ENCODE results near the gene CCDC40.

CCDC40 gene

DNA sequence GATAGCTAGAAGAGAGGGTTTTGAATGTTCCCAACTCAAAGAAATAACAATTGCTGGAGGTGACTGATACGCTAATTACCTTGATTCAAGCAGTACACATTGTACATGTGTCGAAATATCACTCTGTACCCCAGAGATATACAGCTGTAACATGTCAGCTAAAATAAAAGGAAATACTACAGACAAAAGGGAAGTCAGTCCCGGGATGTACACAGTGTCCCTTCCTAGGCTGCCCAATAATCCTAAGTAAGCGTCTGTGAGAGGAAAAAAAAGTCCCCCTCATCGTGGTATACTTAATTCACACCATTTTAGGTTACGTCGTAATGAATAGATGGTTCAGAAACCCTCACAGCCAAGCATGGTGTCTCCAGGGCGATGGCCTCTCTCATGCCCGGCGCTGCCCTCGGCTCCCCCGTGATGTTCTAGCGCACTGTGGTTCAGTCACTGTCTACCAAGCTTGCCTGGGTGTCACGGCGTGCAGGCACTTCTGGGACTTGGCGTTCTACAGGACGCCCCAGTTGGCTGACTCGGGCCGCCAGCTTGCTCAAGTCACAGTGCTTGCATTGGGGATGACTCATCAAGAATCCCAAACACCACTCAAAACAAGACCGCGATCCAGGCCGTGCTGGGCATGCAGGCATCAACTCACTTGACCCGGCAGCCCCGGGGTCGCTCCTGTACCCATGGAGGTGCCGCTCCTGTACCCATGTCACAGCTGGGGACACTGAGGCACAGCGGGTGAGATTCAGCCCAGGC is 27.6 kb downstream of the CCDC40 start:
- H4K20me1 ChIP-seq (ENCODE audit: insufficient read depth), result no peaks in the 10 kb centered on the region
- H3K27me3 ChIP-seq (ENCODE audit: insufficient read depth, low read depth), result peaks cover 23% of the 10 kb centered on the region; the same call in 1 of the 2 replicates
- no peak overlapping the region for H2AFZ ChIP-seq (ENCODE audit: low read depth)
- TF ChIP-seq, protein P1, sequence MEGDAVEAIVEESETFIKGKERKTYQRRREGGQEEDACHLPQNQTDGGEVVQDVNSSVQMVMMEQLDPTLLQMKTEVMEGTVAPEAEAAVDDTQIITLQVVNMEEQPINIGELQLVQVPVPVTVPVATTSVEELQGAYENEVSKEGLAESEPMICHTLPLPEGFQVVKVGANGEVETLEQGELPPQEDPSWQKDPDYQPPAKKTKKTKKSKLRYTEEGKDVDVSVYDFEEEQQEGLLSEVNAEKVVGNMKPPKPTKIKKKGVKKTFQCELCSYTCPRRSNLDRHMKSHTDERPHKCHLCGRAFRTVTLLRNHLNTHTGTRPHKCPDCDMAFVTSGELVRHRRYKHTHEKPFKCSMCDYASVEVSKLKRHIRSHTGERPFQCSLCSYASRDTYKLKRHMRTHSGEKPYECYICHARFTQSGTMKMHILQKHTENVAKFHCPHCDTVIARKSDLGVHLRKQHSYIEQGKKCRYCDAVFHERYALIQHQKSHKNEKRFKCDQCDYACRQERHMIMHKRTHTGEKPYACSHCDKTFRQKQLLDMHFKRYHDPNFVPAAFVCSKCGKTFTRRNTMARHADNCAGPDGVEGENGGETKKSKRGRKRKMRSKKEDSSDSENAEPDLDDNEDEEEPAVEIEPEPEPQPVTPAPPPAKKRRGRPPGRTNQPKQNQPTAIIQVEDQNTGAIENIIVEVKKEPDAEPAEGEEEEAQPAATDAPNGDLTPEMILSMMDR (conservative IDR thresholded peaks at IDR 0.05; ENCODE audit: low read depth, low read length), result no peak
- H3K9ac ChIP-seq, result no peak overlapping the region
- no peak overlapping the region for H3K4me2 ChIP-seq
- no peak overlapping the region for H3K27ac ChIP-seq
- no peaks in the 10 kb centered on the region for H3K79me2 ChIP-seq (ENCODE audit: insufficient read depth, low read depth)
- H3K4me3 ChIP-seq (IDR thresholded peaks at IDR 0.05; ENCODE audit: insufficient read depth, low read depth, low read length), result no peak overlapping the region
- H3K36me3 ChIP-seq (ENCODE audit: insufficient read depth), result no peaks in the 10 kb centered on the region
- no peaks in the 10 kb centered on the region for H3K4me1 ChIP-seq (ENCODE audit: low read depth, poor library complexity, severe bottlenecking)

GRCh38 chr17:80064696-80065095 is 28.3 kb downstream of the CCDC40 start:
- Histone ChIP-seq H4K20me1 (ENCODE audit: insufficient read depth) (no peaks in the 10 kb centered on the region), H3K4me1 (ENCODE audit: low read depth, poor library complexity, severe bottlenecking) (no peaks in the 10 kb centered on the region), H3K4me2 (no peak overlapping the region), H3K9ac (no peak overlapping the region), H3K27ac (no peak overlapping the region), H2AFZ (ENCODE audit: low read depth) (no peak overlapping the region), H3K27me3 (ENCODE audit: insufficient read depth, low read depth) (peaks cover 21% of the 10 kb centered on the region; the same call in 1 of the 2 replicates), H3K4me3 (IDR thresholded peaks at IDR 0.05; ENCODE audit: insufficient read depth, low read depth, low read length) (no peak overlapping the region), H3K79me2 (ENCODE audit: insufficient read depth, low read depth) (no peaks in the 10 kb centered on the region), H3K36me3 (ENCODE audit: insufficient read depth) (no peaks in the 10 kb centered on the region)
- TF ChIP-seq, protein P1 (conservative IDR thresholded peaks at IDR 0.05; ENCODE audit: low read depth, low read length), result no peak

DNA sequence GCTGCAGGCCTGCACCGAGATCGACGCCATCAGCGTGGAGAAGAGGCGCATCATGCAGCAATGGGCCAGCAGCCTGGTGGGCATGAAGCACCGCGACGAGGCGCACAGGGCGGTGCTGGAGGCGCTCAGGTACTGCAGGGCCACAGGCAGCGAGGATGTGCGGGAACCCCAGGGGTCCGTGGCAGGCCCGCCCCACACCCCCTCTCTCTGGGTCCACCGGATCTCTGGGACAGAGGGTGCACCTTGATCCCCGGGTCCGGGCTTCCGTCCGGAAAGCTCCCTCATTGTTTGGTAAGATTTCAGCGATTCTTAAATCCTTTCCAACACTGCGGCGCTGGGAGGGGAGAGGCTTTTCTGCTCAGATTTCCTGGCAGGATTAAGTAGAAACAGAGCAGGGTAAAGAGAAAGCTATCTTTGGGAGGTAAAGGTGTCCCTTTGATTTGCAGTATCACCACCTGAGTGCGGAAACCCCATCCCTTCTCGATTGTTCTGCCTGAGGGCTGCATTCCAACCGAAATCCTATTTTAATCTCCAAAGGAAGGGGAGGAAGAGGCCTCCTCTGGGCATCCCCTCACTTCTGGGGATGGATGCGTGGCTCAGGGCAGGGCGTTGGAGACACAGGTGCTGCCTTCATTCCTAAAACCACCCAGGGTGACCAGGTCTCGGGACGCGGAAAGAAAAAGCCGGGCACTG is 29.2 kb downstream of the CCDC40 start:
- Histone ChIP-seq H3K4me3 (IDR thresholded peaks at IDR 0.05; ENCODE audit: insufficient read depth, low read depth, low read length) (no peak overlapping the region), H3K9ac (no peak overlapping the region), H3K36me3 (ENCODE audit: insufficient read depth) (no peaks in the 10 kb centered on the region), H2AFZ (ENCODE audit: low read depth) (no peak overlapping the region), H3K4me1 (ENCODE audit: low read depth, poor library complexity, severe bottlenecking) (no peaks in the 10 kb centered on the region), H3K4me2 (no peak overlapping the region), H4K20me1 (ENCODE audit: insufficient read depth) (no peaks in the 10 kb centered on the region), H3K27ac (no peak overlapping the region), H3K27me3 (ENCODE audit: insufficient read depth, low read depth) (peaks cover 18% of the 10 kb centered on the region; the same call in 1 of the 2 replicates), H3K79me2 (ENCODE audit: insufficient read depth, low read depth) (no peaks in the 10 kb centered on the region)
- TF ChIP-seq, protein P1 (conservative IDR thresholded peaks at IDR 0.05; ENCODE audit: low read depth, low read length), result no peak

DNA sequence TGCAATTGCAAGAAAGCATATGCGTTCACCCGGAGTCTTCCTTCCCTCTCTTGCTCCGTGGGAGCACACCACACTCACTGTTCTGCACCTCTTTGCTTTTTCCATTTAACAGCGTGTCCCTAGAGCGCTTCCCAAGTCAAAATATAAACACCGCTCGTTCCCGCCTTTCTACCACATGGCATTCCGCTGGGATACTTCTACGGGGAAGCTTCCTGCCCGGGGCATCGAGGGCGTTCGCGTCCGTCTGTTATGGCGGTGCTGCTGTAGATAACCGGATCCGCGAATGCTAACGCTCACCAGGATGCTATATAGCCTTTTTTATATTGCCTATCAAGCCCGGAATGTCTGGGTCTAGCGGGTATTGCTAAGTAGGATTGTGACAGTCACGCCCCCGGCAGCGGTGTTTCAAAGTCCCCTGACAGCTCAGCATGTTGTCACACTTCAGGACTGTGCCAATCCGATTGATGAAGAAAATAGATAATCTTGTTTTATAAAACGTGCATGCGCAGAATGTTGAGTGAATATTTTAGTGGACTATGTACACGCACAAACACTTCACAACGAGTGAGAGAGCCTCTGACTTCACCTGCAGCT is 31.0 kb downstream of the CCDC40 start:
- Histone ChIP-seq H3K27ac (no peak overlapping the region), H3K27me3 (ENCODE audit: insufficient read depth, low read depth) (peaks cover 11% of the 10 kb centered on the region; the same call in 1 of the 2 replicates), H3K4me1 (ENCODE audit: low read depth, poor library complexity, severe bottlenecking) (no peaks in the 10 kb centered on the region), H3K36me3 (ENCODE audit: insufficient read depth) (no peaks in the 10 kb centered on the region), H3K79me2 (ENCODE audit: insufficient read depth, low read depth) (no peaks in the 10 kb centered on the region), H3K4me2 (no peak overlapping the region), H4K20me1 (ENCODE audit: insufficient read depth) (no peaks in the 10 kb centered on the region), H3K9ac (no peak overlapping the region), H3K4me3 (IDR thresholded peaks at IDR 0.05; ENCODE audit: insufficient read depth, low read depth, low read length) (no peak overlapping the region), H2AFZ (ENCODE audit: low read depth) (no peak overlapping the region)
- TF ChIP-seq, protein P1 (conservative IDR thresholded peaks at IDR 0.05; ENCODE audit: low read depth, low read length), result no peak
